HG03064 (cell line): ENCODE data around the gene ZCCHC12.
"Not testable (repeated sequence)": the region's sequence is repeated elsewhere in the genome, so short reads cannot be mapped to it uniquely, and the experiment has no call there.

ENCODE experiments used
- ATAC-seq: cut with Tn5 transposase; IDR thresholded peaks from one replicate; pipeline ENCODE4 v1.9.1; 2021; ENCODE audit warnings: low read depth; ENCODE audit not compliant: unreplicated experiment

Gene ZCCHC12

GRCh38 chrX:118823263-118824172, at the start of gene ZCCHC12:
ZCCHC12 (plus strand) TSS chrX:118823824; CDS start chrX:118825245, 1,421 bp downstream.
- ATAC-seq = no peak

- ATAC-seq = no peak
These were observed 44.0 kb upstream of the ZCCHC12 start for GRCh38 chrX:118779581-118779980.

- no peak for ATAC-seq
These were observed 43.1 kb upstream of the ZCCHC12 start for GRCh38 chrX:118780509-118780908.

GRCh38 chrX:118780911-118781310, 42.7 kb upstream of the ZCCHC12 start:
- ATAC-seq = no peak

- no peak for ATAC-seq
These were observed 27.9 kb upstream of the ZCCHC12 start for GRCh38 chrX:118795528-118796280.

- no peak for ATAC-seq
These were observed 20.8 kb upstream of the ZCCHC12 start for GRCh38 chrX:118802857-118803256.

GRCh38 chrX:118807151-118808017, 16.2 kb upstream of the ZCCHC12 start:
- ATAC-seq = no peak

- not testable (repeated sequence) for ATAC-seq
These were observed 6.4 kb upstream of the ZCCHC12 start for GRCh38 chrX:118817257-118817656.

- no peak for ATAC-seq
These were observed 628 bp downstream of the ZCCHC12 start for GRCh38 chrX:118824173-118824730.

- ATAC-seq = no peak
These were observed 1.6 kb downstream of the ZCCHC12 start for GRCh38 chrX:118825227-118825626.

- no peak for ATAC-seq
These were observed 15.8 kb downstream of the ZCCHC12 start for GRCh38 chrX:118839334-118839958.

- ATAC-seq = no peak
These were observed 24.1 kb downstream of the ZCCHC12 start for GRCh38 chrX:118847676-118848075.

- ATAC-seq = no peak
These were observed 30.0 kb downstream of the ZCCHC12 start for GRCh38 chrX:118853596-118853995.

- ATAC-seq = no peak
These were observed 32.2 kb downstream of the ZCCHC12 start for GRCh38 chrX:118855681-118856310.

- no peak for ATAC-seq
These were observed 33.4 kb downstream of the ZCCHC12 start for GRCh38 chrX:118857006-118857405.

GRCh38 chrX:118861338-118861737, 37.7 kb downstream of the ZCCHC12 start:
- no peak for ATAC-seq

- no peak for ATAC-seq
These were observed 38.5 kb downstream of the ZCCHC12 start for GRCh38 chrX:118862091-118862490.

- no peak for ATAC-seq
These were observed 39.4 kb downstream of the ZCCHC12 start for GRCh38 chrX:118862979-118863378.

GRCh38 chrX:118864063-118864635, 40.5 kb downstream of the ZCCHC12 start:
- ATAC-seq = no peak
